HepG2 (cell line): Measurements from ENCODE around the gene FCER1A. TPM values are rescaled to one million over a fixed set of nuclear protein-coding genes. Genes with fewer than 3 reads are reported as not detected.

Experiments used
- ASH2L ChIP-seq: fragments of 300-600, 200-600 bp; sonication (generic); IDR thresholded peaks from 2 replicates; pipeline ENCODE4 v1.7.0; 2017; ENCODE audit warnings: low read depth, mild to moderate bottlenecking, moderate library complexity, mixed read lengths, low read length; ENCODE audit not compliant: insufficient read length
- CAMTA2 ChIP-seq: sonication (generic); formaldehyde crosslinking; IDR thresholded peaks from 2 replicates; pipeline ENCODE4 v1.4.0; 2020; ENCODE audit warnings: mild to moderate bottlenecking, missing genetic modification reagents, borderline replicate concordance
- CEBPG ChIP-seq: IDR thresholded peaks from 2 replicates; pipeline ENCODE4 v1.6.1; 2016
- EED ChIP-seq: sonication (generic); formaldehyde crosslinking; IDR thresholded peaks from 2 replicates; pipeline ENCODE4 v1.5.0; 2020; ENCODE audit warnings: mild to moderate bottlenecking, missing genetic modification reagents
- FOSL2 ChIP-seq: sonication (generic); formaldehyde crosslinking; IDR thresholded peaks from 2 replicates; pipeline ENCODE4 v1.4.0; 2020; ENCODE audit warnings: missing genetic modification reagents
- FOXK2 ChIP-seq: fragments of 450-650 bp; IDR thresholded peaks from 2 replicates; pipeline ENCODE4 v1.6.1; 2016
- HMG20A ChIP-seq: IDR thresholded peaks from 2 replicates; pipeline ENCODE4 v1.6.1; 2016; ENCODE audit warnings: borderline replicate concordance
- MAFF ChIP-seq: IDR thresholded peaks from 2 replicates; pipeline ENCODE4 v1.6.1; 2011; ENCODE audit warnings: low read depth, low read length, improper control_type of control experiment
- MAZ ChIP-seq, 2 experiments: sonication (generic) in 1 of 2; formaldehyde crosslinking in 1 of 2; IDR thresholded peaks; 2 replicates each; pipeline versions ENCODE4 v1.5.0 to v1.6.1; 2012 to 2020; ENCODE audit warnings: low read depth in 2 of 2, mild to moderate bottlenecking in 2 of 2, borderline replicate concordance in 1 of 2, improper control_type of control experiment in 1 of 2, low read length in 1 of 2, missing genetic modification reagents in 1 of 2, moderate library complexity in 1 of 2
- NFKB2 ChIP-seq: sonication (generic); formaldehyde crosslinking; IDR thresholded peaks from 2 replicates; pipeline ENCODE4 v1.4.0; 2020; ENCODE audit warnings: missing genetic modification reagents, borderline replicate concordance
- ONECUT2 ChIP-seq: sonication (generic); formaldehyde crosslinking; IDR thresholded peaks from 2 replicates; pipeline ENCODE4 v1.4.0; 2020; ENCODE audit warnings: missing genetic modification reagents
- PHF21A ChIP-seq: sonication (generic); formaldehyde crosslinking; IDR thresholded peaks from 2 replicates; pipeline ENCODE4 v1.5.0; 2020; ENCODE audit warnings: mild to moderate bottlenecking, missing genetic modification reagents
- RBM39 ChIP-seq: fragments of 200-400 bp; formaldehyde crosslinking; IDR thresholded peaks from one replicate; pipeline ENCODE4 v1.6.1; 2018; ENCODE audit warnings: antibody characterized with exemption, mild to moderate bottlenecking, low read depth, low read length; ENCODE audit not compliant: poor library complexity, severe bottlenecking
- RFX3 ChIP-seq: IDR thresholded peaks from 2 replicates; pipeline ENCODE4 v1.6.1; 2016; ENCODE audit warnings: missing biosample characterization, missing genetic modification reagents
- RNF2 ChIP-seq: fragments of 450-650 bp; conservative IDR thresholded peaks from 2 replicates; pipeline ENCODE4 v1.6.1; 2016; ENCODE audit warnings: low read depth
- SAFB2 ChIP-seq: sonication (generic); formaldehyde crosslinking; IDR thresholded peaks from 2 replicates; pipeline ENCODE4 v1.5.1; 2020; ENCODE audit warnings: missing genetic modification reagents, low read depth, mild to moderate bottlenecking, borderline replicate concordance
- SMARCC2 ChIP-seq: fragments of 450-650 bp; IDR thresholded peaks from 2 replicates; pipeline ENCODE4 v1.6.1; 2017; ENCODE audit warnings: antibody characterized with exemption, mild to moderate bottlenecking
- TARDBP ChIP-seq: sonication (generic); formaldehyde crosslinking; IDR thresholded peaks from 2 replicates; pipeline ENCODE4 v1.8.0; 2022; ENCODE audit warnings: mild to moderate bottlenecking, missing genetic modification reagents
- ZFP36 ChIP-seq: fragments of 150-350 bp; IDR thresholded peaks from 2 replicates; pipeline ENCODE4 v1.6.1; 2018; ENCODE audit warnings: borderline replicate concordance, low read length, low read depth; ENCODE audit not compliant: partially characterized antibody
- ZNF121 ChIP-seq: sonication (generic); formaldehyde crosslinking; IDR thresholded peaks from 2 replicates; pipeline ENCODE4 v1.5.0; 2020; ENCODE audit warnings: mild to moderate bottlenecking, missing genetic modification reagents
- ZNF232 ChIP-seq: sonication (generic); formaldehyde crosslinking; IDR thresholded peaks from 2 replicates; pipeline ENCODE4 v1.4.0; 2020; ENCODE audit warnings: missing genetic modification reagents, borderline replicate concordance
- ZNF24 ChIP-seq: fragments of 450-650 bp; IDR thresholded peaks from 2 replicates; pipeline ENCODE4 v1.6.1; 2017; ENCODE audit warnings: antibody characterized with exemption, mild to moderate bottlenecking
- ZNF335 ChIP-seq: sonication (generic); formaldehyde crosslinking; IDR thresholded peaks from 2 replicates; pipeline ENCODE4 v1.4.0; 2020; ENCODE audit warnings: missing genetic modification reagents
- ZNF367 ChIP-seq: sonication (generic); formaldehyde crosslinking; IDR thresholded peaks from 2 replicates; pipeline ENCODE4 v1.4.0; 2020; ENCODE audit warnings: missing genetic modification reagents, borderline replicate concordance
- ZNF850 ChIP-seq: sonication (generic); formaldehyde crosslinking; conservative IDR thresholded peaks from 2 replicates; pipeline ENCODE4 v1.9.0; 2021; ENCODE audit warnings: mild to moderate bottlenecking, missing genetic modification reagents
- polyA plus RNA-seq, 8 experiments: library from polyadenylated mRNA; depleted of rRNA in 3 of 8; stranded (reverse) in 7 of 8; unstranded in 1 of 8; fragments of >200 nt; fragmentation: Illumina TruSeq in 4 of 8; extraction: Trizol in 4 of 8; gene quantifications; 2 replicates each; pipeline versions ENCODE4 v1.2.1 to v1.2.3, GENCODE V29; 2011 to 2016; ENCODE audit warnings: low read depth in 4 of 8, missing spikeins in 1 of 8, mixed read lengths in 1 of 8; ENCODE audit not compliant: insufficient read depth in 1 of 8
- total RNA-seq, 5 experiments: library from RNA; depleted of rRNA; stranded (reverse); fragments of >200 nt; fragmentation: Illumina TruSeq; extraction: Trizol; gene quantifications; 2 replicates each; pipeline ENCODE4 v1.2.3, GENCODE V29; 2016; ENCODE audit warnings: low read depth in 1 of 5
- TF ChIP-seq, protein P1 (sequence below), 2 experiments: fragments of 450-650 bp in 1 of 2; sonication (generic) in 1 of 2; formaldehyde crosslinking; IDR thresholded peaks; 2 replicates each; pipeline versions ENCODE4 v1.5.0 to v1.8.0; 2020 to 2022; ENCODE audit warnings: mild to moderate bottlenecking in 1 of 2, missing genetic modification reagents in 1 of 2
- TF ChIP-seq, protein P2 (sequence below): sonication (generic); formaldehyde crosslinking; IDR thresholded peaks from 2 replicates; pipeline ENCODE4; 2020; ENCODE audit warnings: missing genetic modification reagents, mild to moderate bottlenecking, borderline replicate concordance
- TF ChIP-seq, protein P3 (sequence below): IDR thresholded peaks from 2 replicates; pipeline ENCODE4 v1.6.1; 2012; ENCODE audit warnings: low read depth, low read length, improper control_type of control experiment

The FCER1A gene
- total and polyA plus RNA-seq, 2 of the 13 experiments (the other 11 are each of a cell fraction or from before 2014, with no cell fraction given): not detected

- TF ChIP-seq NFKB2 (no peak), MAFF (0 out of 2 replicates have a peak, but pooled peaks have one; percentile 7), ZNF367 (CRISPR knock-in tag) (no peak), RNF2 (no peak), FOXK2 (no peak), CEBPG (CRISPR knock-in tag) (no peak), ZNF850 (CRISPR knock-in tag) (no peak), ZNF121 (CRISPR knock-in tag) (no peak), SAFB2 (CRISPR knock-in tag) (no peak), EED (CRISPR knock-in tag) (no peak), TARDBP (no peak), SMARCC2 (no peak), ZNF335 (CRISPR knock-in tag) (no peak), PHF21A (no peak), ZFP36 (no peak), ONECUT2 (CRISPR knock-in tag) (no peak), ZNF24 (no peak), FOSL2 (CRISPR knock-in tag) (peak; percentile 88), ZNF232 (no peak), ASH2L (no peak), RFX3 (no peak), RBM39 (no peak), MAZ (IDR thresholded peaks at IDR 0.05; ENCODE audit: borderline replicate concordance, low read depth, low read length) (no peak), MAZ (CRISPR knock-in tag; IDR thresholded peaks at IDR 0.05; ENCODE audit: low read depth) (no peak), CAMTA2 (CRISPR knock-in tag) (no peak), HMG20A (no peak)
- TF ChIP-seq, protein P1, sequence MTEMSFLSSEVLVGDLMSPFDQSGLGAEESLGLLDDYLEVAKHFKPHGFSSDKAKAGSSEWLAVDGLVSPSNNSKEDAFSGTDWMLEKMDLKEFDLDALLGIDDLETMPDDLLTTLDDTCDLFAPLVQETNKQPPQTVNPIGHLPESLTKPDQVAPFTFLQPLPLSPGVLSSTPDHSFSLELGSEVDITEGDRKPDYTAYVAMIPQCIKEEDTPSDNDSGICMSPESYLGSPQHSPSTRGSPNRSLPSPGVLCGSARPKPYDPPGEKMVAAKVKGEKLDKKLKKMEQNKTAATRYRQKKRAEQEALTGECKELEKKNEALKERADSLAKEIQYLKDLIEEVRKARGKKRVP (CRISPR knock-in tag; IDR thresholded peaks at IDR 0.05): peak in 1 of 2 experiments; percentile 47; a peak in 1 of 4 replicates
- TF ChIP-seq, protein P2, sequence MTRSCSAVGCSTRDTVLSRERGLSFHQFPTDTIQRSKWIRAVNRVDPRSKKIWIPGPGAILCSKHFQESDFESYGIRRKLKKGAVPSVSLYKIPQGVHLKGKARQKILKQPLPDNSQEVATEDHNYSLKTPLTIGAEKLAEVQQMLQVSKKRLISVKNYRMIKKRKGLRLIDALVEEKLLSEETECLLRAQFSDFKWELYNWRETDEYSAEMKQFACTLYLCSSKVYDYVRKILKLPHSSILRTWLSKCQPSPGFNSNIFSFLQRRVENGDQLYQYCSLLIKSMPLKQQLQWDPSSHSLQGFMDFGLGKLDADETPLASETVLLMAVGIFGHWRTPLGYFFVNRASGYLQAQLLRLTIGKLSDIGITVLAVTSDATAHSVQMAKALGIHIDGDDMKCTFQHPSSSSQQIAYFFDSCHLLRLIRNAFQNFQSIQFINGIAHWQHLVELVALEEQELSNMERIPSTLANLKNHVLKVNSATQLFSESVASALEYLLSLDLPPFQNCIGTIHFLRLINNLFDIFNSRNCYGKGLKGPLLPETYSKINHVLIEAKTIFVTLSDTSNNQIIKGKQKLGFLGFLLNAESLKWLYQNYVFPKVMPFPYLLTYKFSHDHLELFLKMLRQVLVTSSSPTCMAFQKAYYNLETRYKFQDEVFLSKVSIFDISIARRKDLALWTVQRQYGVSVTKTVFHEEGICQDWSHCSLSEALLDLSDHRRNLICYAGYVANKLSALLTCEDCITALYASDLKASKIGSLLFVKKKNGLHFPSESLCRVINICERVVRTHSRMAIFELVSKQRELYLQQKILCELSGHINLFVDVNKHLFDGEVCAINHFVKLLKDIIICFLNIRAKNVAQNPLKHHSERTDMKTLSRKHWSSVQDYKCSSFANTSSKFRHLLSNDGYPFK: no peak
- TF ChIP-seq, protein P3, sequence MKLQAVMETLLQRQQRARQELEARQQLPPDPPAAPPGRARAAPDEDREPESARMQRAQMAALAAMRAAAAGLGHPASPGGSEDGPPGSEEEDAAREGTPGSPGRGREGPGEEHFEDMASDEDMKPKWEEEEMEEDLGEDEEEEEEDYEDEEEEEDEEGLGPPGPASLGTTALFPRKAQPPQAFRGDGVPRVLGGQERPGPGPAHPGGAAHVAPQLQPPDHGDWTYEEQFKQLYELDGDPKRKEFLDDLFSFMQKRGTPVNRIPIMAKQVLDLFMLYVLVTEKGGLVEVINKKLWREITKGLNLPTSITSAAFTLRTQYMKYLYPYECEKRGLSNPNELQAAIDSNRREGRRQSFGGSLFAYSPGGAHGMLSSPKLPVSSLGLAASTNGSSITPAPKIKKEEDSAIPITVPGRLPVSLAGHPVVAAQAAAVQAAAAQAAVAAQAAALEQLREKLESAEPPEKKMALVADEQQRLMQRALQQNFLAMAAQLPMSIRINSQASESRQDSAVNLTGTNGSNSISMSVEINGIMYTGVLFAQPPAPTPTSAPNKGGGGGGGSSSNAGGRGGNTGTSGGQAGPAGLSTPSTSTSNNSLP: peak; percentile 66
Observed at GRCh38 chr1:159282118-159282517, 20.0 kb upstream of the FCER1A start (continued).
